ENCODE measurements around the gene CFAP69.
A peak's percentile ranks its signal among the peaks of the same experiment; 100 is the strongest.

The CFAP69 gene

DNA sequence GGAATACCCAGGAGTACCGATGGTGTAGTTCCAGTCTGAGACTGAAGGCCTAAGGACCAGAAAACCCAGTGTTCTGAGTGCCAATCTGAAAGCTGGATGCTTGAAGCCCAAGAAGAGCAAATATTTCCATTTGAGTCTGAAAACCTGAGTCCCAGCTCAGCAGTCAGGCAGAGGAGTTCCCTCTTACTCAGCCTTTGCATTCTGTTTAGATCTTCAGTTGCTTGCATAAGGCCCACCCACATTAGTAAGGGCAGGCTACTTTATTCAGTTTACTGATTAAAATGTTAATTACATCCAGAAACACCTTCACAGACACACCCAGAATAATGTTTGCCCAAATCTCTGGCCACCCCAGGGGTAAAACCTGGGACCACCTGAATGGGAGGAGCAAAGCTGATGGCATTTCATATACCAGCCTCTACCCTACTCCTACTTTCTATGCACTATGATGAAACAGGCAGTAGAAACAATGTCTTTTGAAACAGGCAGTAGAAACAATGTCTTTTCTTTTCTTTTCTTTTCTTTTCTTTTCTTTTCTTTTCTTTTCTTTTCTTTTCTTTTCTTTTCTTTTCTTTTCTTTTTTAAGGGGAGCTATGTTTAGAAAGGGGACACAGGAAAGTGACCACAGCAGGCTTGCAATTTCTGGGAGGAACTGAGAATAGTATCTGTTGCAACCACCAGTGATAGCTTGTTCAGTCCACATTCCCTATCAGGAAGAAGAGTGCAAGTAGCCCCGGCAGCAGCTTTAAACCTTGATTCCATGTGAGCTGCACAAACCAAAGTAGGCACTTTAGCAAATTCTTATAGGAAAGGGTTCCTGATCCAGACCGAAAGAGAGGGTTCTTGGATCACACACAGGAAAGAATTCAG lies 45.5 kb downstream of the CFAP69 start:
- no peak for DNase-seq (ENCODE audit: low spot score)
- TF ChIP-seq, protein P1, sequence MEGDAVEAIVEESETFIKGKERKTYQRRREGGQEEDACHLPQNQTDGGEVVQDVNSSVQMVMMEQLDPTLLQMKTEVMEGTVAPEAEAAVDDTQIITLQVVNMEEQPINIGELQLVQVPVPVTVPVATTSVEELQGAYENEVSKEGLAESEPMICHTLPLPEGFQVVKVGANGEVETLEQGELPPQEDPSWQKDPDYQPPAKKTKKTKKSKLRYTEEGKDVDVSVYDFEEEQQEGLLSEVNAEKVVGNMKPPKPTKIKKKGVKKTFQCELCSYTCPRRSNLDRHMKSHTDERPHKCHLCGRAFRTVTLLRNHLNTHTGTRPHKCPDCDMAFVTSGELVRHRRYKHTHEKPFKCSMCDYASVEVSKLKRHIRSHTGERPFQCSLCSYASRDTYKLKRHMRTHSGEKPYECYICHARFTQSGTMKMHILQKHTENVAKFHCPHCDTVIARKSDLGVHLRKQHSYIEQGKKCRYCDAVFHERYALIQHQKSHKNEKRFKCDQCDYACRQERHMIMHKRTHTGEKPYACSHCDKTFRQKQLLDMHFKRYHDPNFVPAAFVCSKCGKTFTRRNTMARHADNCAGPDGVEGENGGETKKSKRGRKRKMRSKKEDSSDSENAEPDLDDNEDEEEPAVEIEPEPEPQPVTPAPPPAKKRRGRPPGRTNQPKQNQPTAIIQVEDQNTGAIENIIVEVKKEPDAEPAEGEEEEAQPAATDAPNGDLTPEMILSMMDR (IDR thresholded peaks at IDR 0.05; ENCODE audit: extremely low read depth, missing control alignments), result no peak

DNA sequence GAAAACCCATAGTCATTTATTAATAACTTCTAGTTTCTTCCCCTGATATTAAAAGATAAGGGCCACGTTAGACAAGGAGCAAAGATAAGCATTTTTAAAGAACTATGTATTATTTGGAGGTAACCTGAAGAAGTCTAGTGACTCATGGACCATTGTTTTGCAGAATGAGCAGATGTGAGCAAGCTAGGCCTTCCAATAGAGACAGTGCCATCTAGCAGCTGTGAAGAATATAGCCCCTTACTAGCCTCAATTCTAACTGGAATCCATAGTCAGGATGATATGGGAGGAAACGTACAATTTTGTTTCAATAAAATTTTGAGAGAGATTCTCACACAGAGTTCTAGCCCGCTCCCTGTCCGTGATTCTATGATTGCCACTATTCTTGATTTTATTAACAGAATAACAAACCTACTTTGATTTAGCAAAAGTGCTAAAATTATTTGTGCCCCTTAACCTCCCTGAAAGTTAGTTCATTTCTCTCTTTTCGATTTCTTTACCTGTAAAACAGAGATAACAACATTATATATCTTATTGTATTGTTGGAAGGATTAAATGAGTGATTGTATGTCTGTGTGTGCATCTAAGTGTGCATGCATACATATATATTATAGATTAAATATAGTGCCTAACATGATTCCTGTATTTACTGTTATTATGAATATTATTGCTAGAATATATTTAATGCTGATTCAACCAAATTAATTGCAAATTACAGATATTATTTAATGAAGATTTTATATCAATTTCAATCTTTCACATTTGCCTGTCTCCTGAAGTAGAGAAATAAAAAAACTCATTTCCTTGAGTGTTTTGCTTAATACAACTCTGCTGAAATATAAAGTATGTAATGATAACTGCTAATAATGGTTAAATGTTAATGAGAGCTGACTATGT lies 53.4 kb downstream of the CFAP69 start:
- DNase-seq (ENCODE audit: low spot score), result peak; percentile 40
- TF ChIP-seq, protein P1 (IDR thresholded peaks at IDR 0.05; ENCODE audit: extremely low read depth, missing control alignments), result peak; percentile 61

DNA sequence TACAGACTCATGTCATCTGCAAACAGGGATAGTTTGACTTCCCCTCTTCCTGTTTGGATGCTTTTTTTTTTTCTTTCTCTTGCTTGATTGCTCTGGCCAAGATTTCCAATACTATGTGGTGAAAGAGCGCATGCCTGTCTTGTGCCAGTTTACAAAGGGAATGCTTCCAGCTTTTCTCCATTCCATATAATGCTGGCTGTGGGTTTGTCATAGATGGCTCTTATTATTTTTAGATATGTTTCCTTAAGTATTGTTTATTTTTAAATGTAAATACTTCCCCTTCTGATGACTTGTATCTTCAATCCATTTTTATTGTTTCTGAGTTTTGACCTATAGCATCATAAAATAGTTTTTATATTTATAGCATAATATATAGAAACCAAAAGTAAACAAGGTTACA lies 58.3 kb downstream of the CFAP69 start:
- DNase-seq (ENCODE audit: low spot score), result no peak

DNA sequence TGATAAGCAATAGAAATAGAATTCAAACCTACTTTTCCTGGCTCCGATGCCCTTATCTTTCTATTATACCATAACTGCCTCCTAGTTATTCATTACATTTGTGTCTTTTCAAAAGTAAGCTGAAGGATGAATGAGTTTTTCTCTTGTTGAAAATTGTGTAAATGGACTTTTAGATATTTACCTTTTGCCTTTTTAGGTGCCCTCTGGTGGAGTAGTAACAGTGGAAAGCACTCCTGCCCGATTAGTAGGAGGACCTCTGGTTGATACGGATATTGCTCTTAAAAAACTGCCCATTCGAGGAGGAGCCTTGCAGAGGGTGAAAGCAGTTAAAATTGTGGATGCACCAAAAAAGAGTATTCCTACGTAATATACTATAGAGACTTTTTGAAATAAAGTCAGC lies 64.9 kb downstream of the CFAP69 start:
- TF ChIP-seq, protein P1 (IDR thresholded peaks at IDR 0.05; ENCODE audit: extremely low read depth, missing control alignments), result no peak
- no peak for DNase-seq (ENCODE audit: low spot score)

More for the DNA sequence above, 58.3 kb downstream of the CFAP69 start:
- TF ChIP-seq, protein P1 (IDR thresholded peaks at IDR 0.05; ENCODE audit: extremely low read depth, missing control alignments), result no peak

DNA sequence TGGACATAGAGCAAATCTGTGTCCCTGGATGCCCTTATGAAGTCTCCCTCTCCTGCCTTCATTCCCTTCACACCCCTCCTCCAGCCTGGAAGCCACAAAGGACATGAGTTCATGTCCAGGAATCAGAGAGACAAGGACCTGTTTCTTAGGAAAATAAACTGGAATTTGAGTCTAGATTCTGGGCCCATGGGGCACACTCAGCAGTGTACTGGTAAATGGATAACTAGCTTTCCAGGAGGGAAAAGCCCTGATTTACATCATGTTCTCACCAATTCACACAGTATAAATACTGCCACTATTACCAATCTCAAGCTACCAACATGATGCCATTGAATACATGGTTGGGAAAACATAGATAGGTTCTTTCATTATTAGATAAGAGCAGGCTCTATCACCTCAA lies 66.2 kb downstream of the CFAP69 start:
- DNase-seq (ENCODE audit: low spot score), result no peak
- TF ChIP-seq, protein P1 (IDR thresholded peaks at IDR 0.05; ENCODE audit: extremely low read depth, missing control alignments), result no peak

DNA sequence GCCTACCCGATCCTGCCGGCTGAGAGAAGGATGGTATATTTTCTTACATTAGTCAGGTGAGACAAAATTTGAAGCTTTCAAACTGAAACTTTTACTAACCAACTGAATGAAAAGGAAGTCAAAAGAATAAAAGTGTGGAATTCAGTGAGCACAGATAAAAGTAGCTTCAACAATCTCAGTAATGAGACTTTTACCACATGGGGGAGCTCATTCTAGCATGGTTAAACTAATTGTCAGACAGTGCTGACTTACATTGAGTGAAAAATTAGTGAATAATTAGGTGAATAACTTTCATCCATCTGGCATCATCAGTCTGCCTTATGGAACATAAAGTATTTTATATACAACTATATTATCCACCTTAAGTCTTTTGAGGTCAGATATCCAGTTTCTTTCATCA lies 67.8 kb downstream of the CFAP69 start:
- no peak for DNase-seq (ENCODE audit: low spot score)
- TF ChIP-seq, protein P1 (IDR thresholded peaks at IDR 0.05; ENCODE audit: extremely low read depth, missing control alignments), result no peak

DNA sequence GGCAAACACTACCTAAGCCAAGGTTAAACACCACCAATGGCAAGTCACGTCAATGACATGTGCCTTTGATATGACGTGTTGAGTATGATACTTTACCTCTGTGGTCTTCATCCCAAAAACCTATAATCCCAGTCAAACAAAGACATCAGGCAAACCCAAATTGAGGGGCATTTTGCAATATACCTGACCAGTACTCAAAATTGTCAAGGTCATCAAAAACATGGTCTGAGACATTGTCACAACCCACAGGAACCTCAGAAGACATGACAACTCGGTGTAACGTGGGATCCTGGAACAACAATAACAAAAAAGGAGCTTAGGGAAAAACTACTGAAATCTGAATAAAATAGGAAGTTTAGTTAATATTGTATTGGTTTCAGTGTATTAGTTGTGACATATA lies 68.9 kb downstream of the CFAP69 start:
- no peak for DNase-seq (ENCODE audit: low spot score)
- TF ChIP-seq, protein P1 (IDR thresholded peaks at IDR 0.05; ENCODE audit: extremely low read depth, missing control alignments), result no peak
